G401 (cell line): ENCODE data around the gene INPP4B. TPM values are rescaled to one million over a fixed set of nuclear protein-coding genes. Genes with fewer than 3 reads are reported as not detected.

Experiments
- DNase-seq: peaks from one replicate; pipeline ENCODE4 v3.0.0-alpha.2; 2015; ENCODE audit warnings: low spot score
- in situ Hi-C: cut with HindIII; loops from 2 replicates; pipeline ENCODE4 v1.10.0; 2016; ENCODE audit warnings: low sequenced_read_pairs, mixed read lengths
- total RNA-seq: library from RNA; depleted of rRNA; stranded (reverse); fragments of >200 nt; shearing (Covaris generic); gene quantifications from 2 replicates; pipeline ENCODE4 v1.2.3, GENCODE V29; 2014

INPP4B gene
- total RNA-seq, 1 experiment from 2014 or later: 70.7 TPM

GRCh38 chr4:142168181-142168580 lies 677.9 kb downstream of the INPP4B start:
- in situ Hi-C loops: no loop called here

GRCh38 chr4:142164767-142165500 lies 681.2 kb downstream of the INPP4B start:
- in situ Hi-C loops: no loop called here
- no peak for DNase-seq

More at GRCh38 chr4:142168181-142168580, 677.9 kb downstream of the INPP4B start:
- no peak for DNase-seq

GRCh38 chr4:142161086-142161485 lies 685.0 kb downstream of the INPP4B start:
- no peak for DNase-seq
- in situ Hi-C loops: no loop called here

- in situ Hi-C loops: no loop called here
- DNase-seq: no peak
Measured at GRCh38 chr4:142160509-142160908, 685.6 kb downstream of the INPP4B start.

- no peak for DNase-seq
- in situ Hi-C loops: no loop called here
Measured at GRCh38 chr4:142158980-142159379, 687.1 kb downstream of the INPP4B start.

GRCh38 chr4:142156256-142156655 lies 689.8 kb downstream of the INPP4B start:
- no peak for DNase-seq
- in situ Hi-C loops: no loop called here

GRCh38 chr4:142155347-142155746 lies 690.8 kb downstream of the INPP4B start:
- DNase-seq: no peak
- in situ Hi-C loops: no loop called here

- DNase-seq: no peak
- in situ Hi-C loops: no loop called here
Measured at GRCh38 chr4:142150483-142150882, 695.6 kb downstream of the INPP4B start.

GRCh38 chr4:142144813-142145212 lies 701.3 kb downstream of the INPP4B start:
- DNase-seq: no peak
- in situ Hi-C loops: no loop called here

GRCh38 chr4:142142366-142143054 lies 703.6 kb downstream of the INPP4B start:
- DNase-seq: no peak
- in situ Hi-C loops: no loop called here

- in situ Hi-C loops: no loop called here
- no peak for DNase-seq
Measured at GRCh38 chr4:142141224-142141623, 704.9 kb downstream of the INPP4B start.

- in situ Hi-C loops: no loop called here
- DNase-seq: no peak
Measured at GRCh38 chr4:142130666-142131065, 715.4 kb downstream of the INPP4B start.

GRCh38 chr4:142129931-142130330 lies 716.2 kb downstream of the INPP4B start:
- in situ Hi-C loops: no loop called here
- no peak for DNase-seq

- no peak for DNase-seq
- in situ Hi-C loops: no loop called here
Measured at GRCh38 chr4:142129473-142129872, 716.6 kb downstream of the INPP4B start.

- no peak for DNase-seq
- in situ Hi-C loops: no loop called here
Measured at GRCh38 chr4:142128529-142128928, 717.6 kb downstream of the INPP4B start.

GRCh38 chr4:142126890-142127497 lies 719.1 kb downstream of the INPP4B start:
- DNase-seq: peak; percentile 65
- in situ Hi-C loops: no loop called here

- no peak for DNase-seq
- in situ Hi-C loops: no loop called here
Measured at GRCh38 chr4:142124874-142125273, 721.2 kb downstream of the INPP4B start.

- in situ Hi-C loops: no loop called here
- no peak for DNase-seq
Measured at GRCh38 chr4:142121448-142122350, 724.4 kb downstream of the INPP4B start.

- in situ Hi-C loops: no loop called here
Measured at GRCh38 chr4:142120921-142121320, 725.2 kb downstream of the INPP4B start.

More at GRCh38 chr4:142120921-142121320, 725.2 kb downstream of the INPP4B start:
- no peak for DNase-seq
